Coronary artery (tissue), 2 donors: ENCODE results near the gene LRRK1.

Experiments
- DNase-seq: peaks from one replicate; pipeline ENCODE4 v3.0.0-alpha.2; 2017; ENCODE audit warnings: low spot score
- H3K27ac ChIP-seq, 2 donors: fragments of 200-600 bp; sonication (generic); one replicate each; pipeline ENCODE4 v1.5.1; 2016 to 2019
- H3K4me3 ChIP-seq: fragments of 200-600 bp; sonication (generic); 2 replicates; pipeline ENCODE4 v1.5.1; 2016; ENCODE audit warnings: mild to moderate bottlenecking, moderate library complexity
- TF ChIP-seq, protein P1 (sequence below): fragments of 200-600 bp; sonication (generic); IDR thresholded peaks from one replicate; pipeline ENCODE4 v1.5.1; 2019; ENCODE audit warnings: antibody characterized with exemption

Gene LRRK1

DNA sequence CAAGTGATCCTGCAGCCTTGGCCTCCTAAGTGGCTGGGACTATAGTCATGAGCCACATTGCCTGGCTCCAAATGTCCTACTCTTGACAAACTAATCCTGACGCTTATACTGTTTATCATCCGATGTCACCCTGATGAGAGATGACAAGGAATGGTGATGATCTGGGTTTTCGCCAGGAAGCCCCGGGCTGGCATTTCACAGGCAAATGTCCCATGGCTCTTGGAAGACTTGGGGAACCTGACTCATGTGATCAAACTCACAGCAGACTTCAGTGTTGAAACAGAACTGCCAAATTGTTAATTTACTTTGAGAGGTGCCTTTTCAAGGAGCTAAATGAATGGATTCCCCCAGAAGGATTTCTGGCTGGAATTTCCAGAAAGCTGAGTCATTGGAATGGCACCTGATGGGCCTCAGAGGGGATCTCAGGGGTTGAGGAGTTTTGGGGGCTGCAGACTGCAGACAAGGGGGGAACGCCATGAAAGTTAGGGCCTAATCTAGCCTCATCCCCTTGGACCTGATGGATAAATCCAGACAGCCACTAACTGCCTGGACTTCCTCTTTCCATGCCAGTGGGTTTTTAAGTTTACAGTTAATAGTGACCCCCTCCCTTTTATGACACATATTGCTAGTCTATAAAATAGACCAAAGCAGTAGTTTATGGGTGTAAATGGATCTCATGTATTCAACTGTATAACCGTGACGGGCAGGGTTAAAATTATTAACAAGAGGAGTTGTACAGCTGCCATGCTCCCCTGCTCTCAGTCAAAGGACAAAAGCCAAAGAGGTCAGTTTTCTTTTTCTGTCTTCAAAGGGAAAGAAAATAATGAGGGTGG lies 186.1 kb downstream of the LRRK1 start:
- DNase-seq: no peak
- Histone ChIP-seq H3K27ac (no peak overlapping the region), H3K4me3 (no peak overlapping the region)
- TF ChIP-seq, protein P1, sequence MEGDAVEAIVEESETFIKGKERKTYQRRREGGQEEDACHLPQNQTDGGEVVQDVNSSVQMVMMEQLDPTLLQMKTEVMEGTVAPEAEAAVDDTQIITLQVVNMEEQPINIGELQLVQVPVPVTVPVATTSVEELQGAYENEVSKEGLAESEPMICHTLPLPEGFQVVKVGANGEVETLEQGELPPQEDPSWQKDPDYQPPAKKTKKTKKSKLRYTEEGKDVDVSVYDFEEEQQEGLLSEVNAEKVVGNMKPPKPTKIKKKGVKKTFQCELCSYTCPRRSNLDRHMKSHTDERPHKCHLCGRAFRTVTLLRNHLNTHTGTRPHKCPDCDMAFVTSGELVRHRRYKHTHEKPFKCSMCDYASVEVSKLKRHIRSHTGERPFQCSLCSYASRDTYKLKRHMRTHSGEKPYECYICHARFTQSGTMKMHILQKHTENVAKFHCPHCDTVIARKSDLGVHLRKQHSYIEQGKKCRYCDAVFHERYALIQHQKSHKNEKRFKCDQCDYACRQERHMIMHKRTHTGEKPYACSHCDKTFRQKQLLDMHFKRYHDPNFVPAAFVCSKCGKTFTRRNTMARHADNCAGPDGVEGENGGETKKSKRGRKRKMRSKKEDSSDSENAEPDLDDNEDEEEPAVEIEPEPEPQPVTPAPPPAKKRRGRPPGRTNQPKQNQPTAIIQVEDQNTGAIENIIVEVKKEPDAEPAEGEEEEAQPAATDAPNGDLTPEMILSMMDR: no peak

DNA sequence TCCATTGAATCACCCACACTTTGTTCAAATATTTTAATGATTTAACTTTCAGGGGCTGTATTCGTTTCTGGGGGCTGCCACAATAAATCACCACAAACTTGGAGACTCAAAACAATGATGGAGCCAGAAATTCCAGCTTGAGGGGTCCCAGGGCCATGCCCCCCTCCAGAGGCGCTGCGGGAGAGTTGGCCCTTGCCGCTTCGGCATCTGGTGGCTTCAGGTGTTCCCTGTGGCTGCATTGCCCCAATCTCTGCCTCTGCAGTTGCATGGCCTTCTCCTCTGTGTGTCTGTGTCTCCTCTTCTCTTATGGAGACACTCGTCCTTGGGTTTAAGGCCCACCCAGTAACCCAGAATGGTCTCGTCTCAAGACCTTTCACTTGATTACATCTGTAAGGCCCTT lies 187.9 kb downstream of the LRRK1 start:
- no peak overlapping the region for H3K27ac ChIP-seq
- TF ChIP-seq, protein P1: no peak
- H3K4me3 ChIP-seq: no peak overlapping the region

DNA sequence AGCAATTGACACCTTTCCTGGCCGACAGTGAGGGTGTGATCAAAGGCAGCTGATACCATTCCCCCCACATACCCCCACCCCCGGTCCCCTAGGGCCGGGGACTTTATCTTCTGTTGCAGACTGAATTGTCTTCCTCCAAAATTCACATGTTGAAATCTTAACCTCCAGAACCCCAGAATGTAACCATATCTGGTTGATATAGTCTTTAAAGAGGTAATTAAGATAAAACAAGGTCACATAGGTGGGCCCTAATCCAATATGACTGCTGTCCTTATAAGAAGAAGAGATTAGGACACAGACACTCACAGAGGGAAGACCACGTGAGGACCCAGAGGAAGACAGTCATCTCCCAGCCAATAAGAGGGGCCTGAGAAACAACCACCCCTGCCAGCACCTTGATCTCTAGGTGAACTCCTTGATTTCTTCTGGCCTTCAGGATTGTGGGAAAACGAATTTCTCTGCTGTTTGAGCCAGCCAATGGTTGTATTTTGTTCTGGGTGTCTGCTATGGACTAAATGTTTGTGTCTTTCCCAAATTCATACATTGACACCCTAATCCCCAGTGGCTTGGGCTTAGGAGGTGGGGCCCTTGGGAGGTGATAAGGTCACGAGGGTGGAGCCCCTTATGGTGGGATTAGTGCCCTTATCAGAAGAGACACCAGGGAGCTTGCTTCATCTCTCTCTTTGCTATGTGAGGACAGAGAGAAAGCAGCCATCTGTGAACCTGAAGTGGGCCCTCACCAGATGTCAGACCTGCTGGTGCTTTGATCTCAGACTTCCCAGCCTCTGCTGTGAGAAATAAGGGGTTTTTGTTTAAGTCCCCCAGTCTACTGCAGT lies 188.7 kb downstream of the LRRK1 start:
- H3K4me3 ChIP-seq: no peak overlapping the region
- DNase-seq: no peak
- H3K27ac ChIP-seq: no peak overlapping the region
- TF ChIP-seq, protein P1: no peak

More for the DNA sequence above, 187.9 kb downstream of the LRRK1 start:
- no peak for DNase-seq

DNA sequence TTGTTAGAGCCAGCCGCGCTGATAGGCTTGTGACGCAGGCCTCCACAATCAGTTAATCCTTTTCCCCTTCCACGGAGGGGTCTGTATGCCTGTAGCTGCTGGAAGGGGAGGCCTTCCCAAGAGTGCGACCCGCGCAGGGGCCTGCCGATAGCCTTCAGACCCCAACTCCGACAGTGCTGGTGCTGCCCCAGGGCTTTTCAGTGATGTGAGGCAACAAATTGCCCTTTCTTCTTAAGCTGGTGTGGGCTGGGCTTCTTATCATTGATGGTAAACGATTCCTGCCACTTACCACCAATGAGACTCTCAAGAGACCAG lies 189.3 kb downstream of the LRRK1 start:
- TF ChIP-seq, protein P1: no peak
- DNase-seq: no peak
- H3K27ac ChIP-seq: no peak overlapping the region
- H3K4me3 ChIP-seq: no peak overlapping the region

DNA sequence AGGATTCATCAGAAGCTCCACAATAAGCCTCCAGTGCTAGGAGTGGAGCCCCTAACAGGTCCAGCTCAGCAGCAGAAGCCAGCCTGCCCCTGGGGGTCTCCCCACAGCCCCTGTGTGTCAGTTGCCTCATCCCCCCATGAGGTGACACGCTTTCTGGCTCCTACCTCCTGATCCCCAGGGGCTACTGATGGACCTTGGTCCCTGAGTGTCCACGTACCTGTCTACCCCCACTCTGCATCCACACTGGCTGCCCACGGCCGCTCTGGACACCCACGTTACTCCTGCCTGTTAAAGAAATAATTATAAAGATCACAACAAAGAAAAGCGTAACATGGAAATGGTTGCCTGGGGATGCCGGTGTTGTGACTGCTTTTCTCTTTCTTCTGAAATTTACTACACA lies 189.6 kb downstream of the LRRK1 start:
- DNase-seq: no peak
- TF ChIP-seq, protein P1: no peak
- no peak overlapping the region for H3K27ac ChIP-seq
- H3K4me3 ChIP-seq: no peak overlapping the region

DNA sequence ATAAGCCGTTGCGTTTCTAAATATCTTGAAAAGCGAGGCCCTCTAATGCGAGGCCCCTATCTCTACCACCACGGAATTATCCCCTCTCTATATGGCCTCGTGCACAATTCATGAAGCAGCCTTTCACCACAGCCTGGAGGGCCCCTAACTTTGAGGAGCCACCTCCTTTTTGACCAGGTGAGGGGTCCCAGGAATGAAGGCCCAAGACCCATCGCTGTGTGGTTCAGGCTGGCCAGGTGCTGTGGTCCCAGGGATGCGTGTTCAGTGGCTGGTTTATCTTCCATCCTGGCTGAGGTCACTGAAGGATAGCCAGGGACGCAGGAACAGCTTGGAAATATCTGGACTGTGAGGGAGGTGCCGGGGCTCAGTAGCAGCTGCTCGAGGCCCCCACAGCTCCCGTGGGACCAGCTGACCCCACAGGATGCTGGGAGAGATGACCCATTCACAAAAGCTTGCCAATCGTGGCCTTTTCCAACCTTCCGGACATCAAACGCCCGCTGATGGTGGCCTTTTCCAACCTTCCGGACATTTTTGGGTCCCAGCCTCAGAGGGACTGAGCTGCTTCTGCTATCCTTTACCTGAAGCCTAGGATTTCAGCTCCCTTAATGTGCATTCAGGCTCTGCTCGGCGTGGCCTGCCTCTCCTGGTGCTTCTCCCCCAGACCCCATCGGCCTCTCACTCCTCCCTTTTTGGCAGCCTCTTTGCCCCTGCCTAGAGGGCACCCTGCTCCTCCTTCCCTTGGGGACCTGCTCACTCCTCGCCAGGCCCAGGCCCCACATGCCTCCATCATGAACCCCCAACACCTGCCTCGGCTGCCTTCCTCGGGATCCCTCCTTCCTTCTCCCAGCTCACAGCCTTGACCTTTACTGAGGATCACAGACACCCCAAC lies 191.8 kb downstream of the LRRK1 start:
- TF ChIP-seq, protein P1: no peak
- Histone ChIP-seq H3K4me3 (no peak overlapping the region), H3K27ac (no peak overlapping the region)
- no peak for DNase-seq
